GM12892 (cell line): ENCODE results near the gene LAMC2.

ENCODE experiments used
- POLR2A ChIP-seq: IDR thresholded peaks from 2 replicates; pipeline ENCODE4 v1.6.1; 2011; ENCODE audit warnings: low read depth, low read length, control low read depth
- POLR2AphosphoS5 ChIP-seq: IDR thresholded peaks from 2 replicates; pipeline ENCODE4 v1.6.1; 2011; ENCODE audit warnings: low read depth, low read length, control low read depth
- TAF1 ChIP-seq: IDR thresholded peaks from 2 replicates; pipeline ENCODE4 v1.6.1; 2011; ENCODE audit warnings: low read depth, mild to moderate bottlenecking, control low read depth, low read length, borderline replicate concordance

DNA sequence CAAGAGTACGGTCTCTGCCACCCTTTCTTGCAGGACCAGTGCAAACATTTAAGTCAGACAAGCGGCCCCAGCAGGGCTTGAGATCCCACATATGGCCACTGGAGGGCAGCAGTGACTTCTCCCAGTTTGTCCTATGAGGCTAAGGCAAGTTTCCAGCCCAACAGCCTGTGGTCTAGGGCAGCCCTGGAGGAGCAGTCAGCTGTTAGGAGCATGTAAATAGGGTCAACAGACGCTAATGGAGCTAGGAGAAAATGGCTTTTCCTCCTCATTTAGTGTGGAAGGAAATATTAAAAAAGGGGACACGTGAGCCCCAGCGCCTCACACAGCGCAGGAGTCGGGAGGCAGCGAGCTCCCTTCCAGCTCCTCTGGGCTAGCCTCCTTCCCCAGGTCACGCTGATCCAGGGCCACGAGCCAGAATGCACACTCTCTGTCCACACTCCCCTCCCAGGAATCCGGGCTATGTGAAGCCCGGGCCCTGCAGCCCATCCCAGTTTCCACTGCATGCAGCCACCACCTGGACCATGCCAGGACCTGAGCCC is 95.6 kb downstream of the LAMC2 start:
- TF ChIP-seq POLR2AphosphoS5 (no peak), POLR2A (no peak), TAF1 (no peak)
